ENCODE measurements around the gene NPR3. TPM values are rescaled to one million over a fixed set of nuclear protein-coding genes. Genes with fewer than 3 reads are reported as not detected.

Gene NPR3
- total and polyA plus RNA-seq, 2 experiments from 2014 or later = 37.6 to 87.1 TPM

GRCh38 chr5:32814141-32814540 lies 103.0 kb downstream of the NPR3 start:
- H3K4me3 ChIP-seq = no peak overlapping the region
- no peaks in the 10 kb centered on the region for H3K36me3 ChIP-seq (ENCODE audit: low read depth)
- 0 out of 2 replicates have a peak overlapping the region, but pooled peaks have one; percentile 13 for H3K27ac ChIP-seq
- no peaks in the 10 kb centered on the region for H4K20me1 ChIP-seq (ENCODE audit: insufficient read depth)
- no peaks in the 10 kb centered on the region for H3K79me2 ChIP-seq (ENCODE audit: insufficient read depth)
- H3K4me2 ChIP-seq (ENCODE audit: unreplicated experiment) = no peak overlapping the region
- TF ChIP-seq EZH2phosphoT487 (IDR thresholded peaks at IDR 0.05; ENCODE audit: insufficient read depth, low read depth) = no peak
- TF ChIP-seq EZH2 (IDR thresholded peaks at IDR 0.05; ENCODE audit: insufficient read depth, poor library complexity, severe bottlenecking) = no peak
- H3K9ac ChIP-seq = no peak overlapping the region
- H3K27me3 ChIP-seq (replicated peaks; ENCODE audit: insufficient read depth) = no peaks in the 10 kb centered on the region
- peaks cover 41% of the 10 kb centered on the region for H3K4me1 ChIP-seq (ENCODE audit: insufficient read depth)
- peaks cover 28% of the 10 kb centered on the region for H3F3A ChIP-seq (ENCODE audit: insufficient read depth)
- H2AFZ ChIP-seq = no peak overlapping the region
- no peaks in the 10 kb centered on the region; the same call in 1 of the 2 replicates for H3K9me2 ChIP-seq (ENCODE audit: insufficient read depth)
- H3K9me3 ChIP-seq (ENCODE audit: low read depth) = no peaks in the 10 kb centered on the region
- peak; percentile 38 for DNase-seq
- in situ Hi-C loops (cut with MboI) = no loop called here

DNA sequence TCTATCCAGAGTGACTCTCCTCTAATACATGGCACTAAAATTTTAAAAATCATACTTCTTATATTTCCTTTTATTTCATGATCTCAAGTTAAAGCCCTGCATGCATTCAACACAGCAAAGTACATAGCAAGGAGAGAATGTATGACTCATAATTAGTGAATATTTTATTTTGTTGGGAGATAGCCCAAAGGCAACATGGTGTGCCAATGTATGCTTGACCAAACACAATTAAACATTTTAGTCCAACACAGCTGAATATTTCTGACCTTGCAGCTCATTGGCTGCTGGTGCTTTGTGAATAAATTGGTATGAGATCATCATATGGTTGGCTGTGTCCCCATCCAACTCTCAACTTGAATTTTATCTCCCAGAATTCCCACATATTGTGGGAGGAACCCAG lies 103.5 kb downstream of the NPR3 start:
- H3K4me2 ChIP-seq (ENCODE audit: unreplicated experiment) = no peak overlapping the region
- DNase-seq = peak; percentile 72
- H3K4me1 ChIP-seq (ENCODE audit: insufficient read depth) = peaks cover 36% of the 10 kb centered on the region
- H2AFZ ChIP-seq = no peak overlapping the region
- no peak for TF ChIP-seq EZH2 (IDR thresholded peaks at IDR 0.05; ENCODE audit: insufficient read depth, poor library complexity, severe bottlenecking)
- TF ChIP-seq EZH2phosphoT487 (IDR thresholded peaks at IDR 0.05; ENCODE audit: insufficient read depth, low read depth) = no peak
- no peaks in the 10 kb centered on the region for H4K20me1 ChIP-seq (ENCODE audit: insufficient read depth)
- no peak overlapping the region for H3K4me3 ChIP-seq
- no peaks in the 10 kb centered on the region for H3K79me2 ChIP-seq (ENCODE audit: insufficient read depth)
- H3K27ac ChIP-seq = 0 out of 2 replicates have a peak overlapping the region, but pooled peaks have one; percentile 13
- H3K36me3 ChIP-seq (ENCODE audit: low read depth) = no peaks in the 10 kb centered on the region
- no peaks in the 10 kb centered on the region for H3K9me3 ChIP-seq (ENCODE audit: low read depth)
- H3F3A ChIP-seq (ENCODE audit: insufficient read depth) = peaks cover 28% of the 10 kb centered on the region
- in situ Hi-C loops (cut with MboI) = no loop called here
- no peak overlapping the region for H3K9ac ChIP-seq
- no peaks in the 10 kb centered on the region; the same call in 1 of the 2 replicates for H3K9me2 ChIP-seq (ENCODE audit: insufficient read depth)
- H3K27me3 ChIP-seq (replicated peaks; ENCODE audit: insufficient read depth) = no peaks in the 10 kb centered on the region

DNA sequence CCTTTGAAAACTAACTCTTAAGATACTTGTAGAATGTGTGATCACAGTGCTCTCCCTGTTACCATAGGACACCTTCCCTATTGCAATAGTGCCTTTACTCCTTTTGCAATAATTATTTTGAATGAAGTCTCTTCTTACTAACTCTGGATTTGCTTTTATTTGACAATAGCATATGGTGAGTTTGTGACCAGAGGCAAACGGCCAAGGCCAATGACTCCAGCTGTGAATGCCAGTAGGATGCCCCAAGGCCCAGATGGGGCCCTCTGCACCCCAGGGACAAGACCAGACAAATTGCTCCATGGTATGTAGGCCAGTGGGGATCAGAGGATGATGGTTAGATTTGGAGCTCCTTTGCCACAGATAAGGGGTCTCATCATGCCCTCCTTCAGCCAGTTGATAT lies 116.9 kb downstream of the NPR3 start:
- Histone ChIP-seq H3K4me1 (ENCODE audit: insufficient read depth) (peaks cover 14% of the 10 kb centered on the region), H3K4me3 (no peak overlapping the region), H3K9me3 (ENCODE audit: low read depth) (no peaks in the 10 kb centered on the region), H3K27me3 (replicated peaks; ENCODE audit: insufficient read depth) (no peaks in the 10 kb centered on the region), H3K36me3 (ENCODE audit: low read depth) (no peaks in the 10 kb centered on the region), H4K20me1 (ENCODE audit: insufficient read depth) (no peaks in the 10 kb centered on the region), H3K9ac (no peak overlapping the region), H3K79me2 (ENCODE audit: insufficient read depth) (no peaks in the 10 kb centered on the region), H3K9me2 (ENCODE audit: insufficient read depth) (no peaks in the 10 kb centered on the region), H3F3A (ENCODE audit: insufficient read depth) (peaks cover 13% of the 10 kb centered on the region), H2AFZ (no peak overlapping the region), H3K4me2 (ENCODE audit: unreplicated experiment) (peak overlapping the region; percentile 55), H3K27ac (no peak overlapping the region)
- WGBS, 2 experiments (ENCODE audit: low coverage in 1 of 2, low lambda C conversion rate in 2 of 2, missing lambda C conversion rate in 2 of 2) = 47 to 56% methylated on average over 1 of the region's 1 CpG
- in situ Hi-C loops (cut with MboI) = no loop called here
- TF ChIP-seq EZH2phosphoT487 (IDR thresholded peaks at IDR 0.05; ENCODE audit: insufficient read depth, low read depth) (no peak), EZH2 (IDR thresholded peaks at IDR 0.05; ENCODE audit: insufficient read depth, poor library complexity, severe bottlenecking) (no peak)
- peak; percentile 15 for DNase-seq

DNA sequence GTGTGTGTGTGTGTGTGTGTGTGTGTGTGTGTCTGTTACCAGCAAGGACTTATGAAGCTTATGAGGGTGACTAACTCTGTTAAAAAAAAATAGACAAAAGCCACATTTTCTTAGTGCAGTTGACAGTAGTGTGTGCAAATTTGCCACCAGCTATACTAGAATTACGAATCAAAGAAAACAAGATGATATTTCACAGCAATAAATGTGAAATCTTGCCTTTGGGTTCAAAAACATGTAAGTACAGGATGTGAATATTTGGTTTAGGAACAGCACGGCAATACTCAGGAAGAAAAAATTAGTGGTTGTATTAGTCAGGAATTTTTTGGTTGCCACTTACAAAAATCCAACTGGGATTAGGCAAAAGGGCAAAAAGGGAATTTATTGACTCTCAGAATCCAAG lies 117.4 kb downstream of the NPR3 start:
- peak overlapping the region; percentile 4; the same call in 1 of the 2 replicates for H2AFZ ChIP-seq
- H3K4me3 ChIP-seq = no peak overlapping the region
- no peaks in the 10 kb centered on the region for H3K9me3 ChIP-seq (ENCODE audit: low read depth)
- DNase-seq = peak; percentile 51
- H3K27ac ChIP-seq = no peak overlapping the region
- no peaks in the 10 kb centered on the region for H3K9me2 ChIP-seq (ENCODE audit: insufficient read depth)
- H4K20me1 ChIP-seq (ENCODE audit: insufficient read depth) = no peaks in the 10 kb centered on the region
- no peak for TF ChIP-seq EZH2phosphoT487 (IDR thresholded peaks at IDR 0.05; ENCODE audit: insufficient read depth, low read depth)
- no peak for TF ChIP-seq EZH2 (IDR thresholded peaks at IDR 0.05; ENCODE audit: insufficient read depth, poor library complexity, severe bottlenecking)
- H3K79me2 ChIP-seq (ENCODE audit: insufficient read depth) = no peaks in the 10 kb centered on the region
- H3K4me1 ChIP-seq (ENCODE audit: insufficient read depth) = peaks cover 14% of the 10 kb centered on the region
- in situ Hi-C loops (cut with MboI) = no loop called here
- no peaks in the 10 kb centered on the region for H3K27me3 ChIP-seq (replicated peaks; ENCODE audit: insufficient read depth)
- WGBS, 2 experiments (ENCODE audit: low coverage in 1 of 2, low lambda C conversion rate in 2 of 2, missing lambda C conversion rate in 2 of 2) = 16 to 18% methylated on average over 2 of the region's 2 CpGs
- H3F3A ChIP-seq (ENCODE audit: insufficient read depth) = peaks cover 13% of the 10 kb centered on the region
- peak overlapping the region; percentile 55 for H3K4me2 ChIP-seq (ENCODE audit: unreplicated experiment)
- H3K36me3 ChIP-seq (ENCODE audit: low read depth) = no peaks in the 10 kb centered on the region
- H3K9ac ChIP-seq = no peak overlapping the region

GRCh38 chr5:32831624-32832023 lies 120.5 kb downstream of the NPR3 start:
- TF ChIP-seq EZH2phosphoT487 (IDR thresholded peaks at IDR 0.05; ENCODE audit: insufficient read depth, low read depth) (no peak), EZH2 (IDR thresholded peaks at IDR 0.05; ENCODE audit: insufficient read depth, poor library complexity, severe bottlenecking) (no peak)
- Histone ChIP-seq H3K4me1 (ENCODE audit: insufficient read depth) (peaks cover 14% of the 10 kb centered on the region), H3K27ac (no peak overlapping the region), H3K79me2 (ENCODE audit: insufficient read depth) (no peaks in the 10 kb centered on the region), H3K36me3 (ENCODE audit: low read depth) (no peaks in the 10 kb centered on the region), H3F3A (ENCODE audit: insufficient read depth) (peaks cover 13% of the 10 kb centered on the region), H3K27me3 (replicated peaks; ENCODE audit: insufficient read depth) (no peaks in the 10 kb centered on the region), H3K9me2 (ENCODE audit: insufficient read depth) (0 out of 2 replicates have a peak, but pooled peaks cover 4% of the 10 kb centered on the region), H4K20me1 (ENCODE audit: insufficient read depth) (no peaks in the 10 kb centered on the region), H3K4me2 (ENCODE audit: unreplicated experiment) (no peak overlapping the region), H3K4me3 (no peak overlapping the region), H2AFZ (no peak overlapping the region), H3K9ac (no peak overlapping the region), H3K9me3 (ENCODE audit: low read depth) (no peaks in the 10 kb centered on the region)
- DNase-seq = no peak
- WGBS, 2 experiments (ENCODE audit: low coverage in 1 of 2, low lambda C conversion rate in 2 of 2, missing lambda C conversion rate in 2 of 2) = 100% methylated on average over 1 of the region's 1 CpG
- in situ Hi-C loops (cut with MboI) = no loop called here

Measured in GM23248 (cell line).